Measurements from ENCODE around the gene SLK.

The SLK gene

DNA sequence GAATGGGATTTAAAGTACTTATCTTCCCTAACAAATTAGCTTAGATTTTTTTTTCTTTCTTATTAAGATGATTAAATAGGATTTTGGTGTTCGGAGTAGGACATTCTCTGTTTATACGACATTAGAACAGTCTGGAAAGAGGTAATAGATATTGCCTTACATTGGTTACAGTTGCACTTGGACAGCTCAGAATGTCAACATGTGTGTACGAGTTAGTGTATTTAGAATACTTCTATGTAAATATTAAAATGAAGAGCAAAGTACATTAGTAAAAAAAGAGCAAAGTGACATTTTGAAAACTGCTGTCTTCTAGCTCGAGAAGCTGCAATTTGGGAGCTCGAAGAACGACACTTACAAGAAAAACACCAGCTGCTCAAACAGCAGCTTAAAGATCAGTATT is 51.5 kb downstream of the SLK start:
- DNase-seq: no peak
- H3K27ac ChIP-seq: no peak overlapping the region
- TF ChIP-seq, protein P1, sequence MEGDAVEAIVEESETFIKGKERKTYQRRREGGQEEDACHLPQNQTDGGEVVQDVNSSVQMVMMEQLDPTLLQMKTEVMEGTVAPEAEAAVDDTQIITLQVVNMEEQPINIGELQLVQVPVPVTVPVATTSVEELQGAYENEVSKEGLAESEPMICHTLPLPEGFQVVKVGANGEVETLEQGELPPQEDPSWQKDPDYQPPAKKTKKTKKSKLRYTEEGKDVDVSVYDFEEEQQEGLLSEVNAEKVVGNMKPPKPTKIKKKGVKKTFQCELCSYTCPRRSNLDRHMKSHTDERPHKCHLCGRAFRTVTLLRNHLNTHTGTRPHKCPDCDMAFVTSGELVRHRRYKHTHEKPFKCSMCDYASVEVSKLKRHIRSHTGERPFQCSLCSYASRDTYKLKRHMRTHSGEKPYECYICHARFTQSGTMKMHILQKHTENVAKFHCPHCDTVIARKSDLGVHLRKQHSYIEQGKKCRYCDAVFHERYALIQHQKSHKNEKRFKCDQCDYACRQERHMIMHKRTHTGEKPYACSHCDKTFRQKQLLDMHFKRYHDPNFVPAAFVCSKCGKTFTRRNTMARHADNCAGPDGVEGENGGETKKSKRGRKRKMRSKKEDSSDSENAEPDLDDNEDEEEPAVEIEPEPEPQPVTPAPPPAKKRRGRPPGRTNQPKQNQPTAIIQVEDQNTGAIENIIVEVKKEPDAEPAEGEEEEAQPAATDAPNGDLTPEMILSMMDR (IDR thresholded peaks at IDR 0.05): no peak
- peaks cover 55 to 73% (median 57%) of the 10 kb centered on the region in 3 donors for H3K36me3 ChIP-seq
- H3K9me3 ChIP-seq: no peaks in the 10 kb centered on the region
- no peak overlapping the region for H3K4me3 ChIP-seq
- H3K4me1 ChIP-seq: no peaks in the 10 kb centered on the region
- H3K27me3 ChIP-seq: no peaks in the 10 kb centered on the region
- intact Hi-C loops (cut with DNase I; ENCODE audit: low total_unique reads): no loop called here

DNA sequence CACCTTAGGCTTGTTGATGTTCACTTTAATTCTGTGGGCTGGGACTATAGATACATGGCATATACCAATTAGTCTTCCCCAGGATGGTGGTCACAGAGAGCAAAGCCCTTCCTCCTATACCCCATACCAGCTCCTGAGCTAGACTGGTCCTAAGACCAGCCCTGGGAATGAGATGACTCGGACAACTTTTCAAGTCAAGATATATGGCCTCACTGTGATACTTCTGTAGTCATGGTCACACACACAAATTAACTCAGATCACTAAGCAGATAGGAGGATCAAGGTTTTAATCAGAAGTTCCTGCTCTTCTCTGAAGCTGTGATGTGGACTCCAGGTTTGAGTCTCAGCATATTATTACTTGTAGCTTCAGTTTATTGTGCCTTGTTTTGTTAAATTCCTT is 53.1 kb downstream of the SLK start:
- no peak for DNase-seq
- Histone ChIP-seq H3K36me3 (peaks cover 70 to 83% (median 72%) of the 10 kb centered on the region in 3 donors), H3K4me1 (no peaks in the 10 kb centered on the region), H3K4me3 (no peak overlapping the region), H3K27ac (no peak overlapping the region), H3K9me3 (no peaks in the 10 kb centered on the region), H3K27me3 (no peaks in the 10 kb centered on the region)
- TF ChIP-seq, protein P1 (IDR thresholded peaks at IDR 0.05): no peak
- intact Hi-C loops (cut with DNase I; ENCODE audit: low total_unique reads): no loop called here

DNA sequence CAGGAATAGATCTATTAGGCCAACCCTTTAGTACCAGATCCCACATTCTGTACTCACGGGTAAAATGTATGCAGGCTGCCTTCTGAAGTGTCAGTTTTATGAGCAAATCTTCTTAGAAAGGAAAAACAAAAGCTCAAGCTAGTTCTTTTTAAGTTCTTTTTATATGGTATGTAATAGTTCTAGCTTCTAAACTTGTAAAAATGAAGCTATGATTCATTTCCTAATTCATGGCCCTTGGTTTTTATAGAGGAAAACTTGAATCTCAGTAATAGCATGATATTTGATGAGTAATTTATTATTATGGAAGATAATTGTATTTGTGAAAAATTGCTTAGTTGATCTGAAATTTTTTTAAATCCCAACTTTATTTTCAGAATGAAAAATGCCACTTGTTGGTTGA is 54.3 kb downstream of the SLK start:
- no peaks in the 10 kb centered on the region for H3K9me3 ChIP-seq
- no peak for DNase-seq
- no peaks in the 10 kb centered on the region for H3K27me3 ChIP-seq
- no peaks in the 10 kb centered on the region for H3K4me1 ChIP-seq
- TF ChIP-seq, protein P1 (IDR thresholded peaks at IDR 0.05): no peak
- intact Hi-C loops (cut with DNase I; ENCODE audit: low total_unique reads): no loop called here
- no peak overlapping the region for H3K4me3 ChIP-seq
- no peak overlapping the region for H3K27ac ChIP-seq
- peaks cover 75 to 95% (median 78%) of the 10 kb centered on the region in 3 donors for H3K36me3 ChIP-seq

DNA sequence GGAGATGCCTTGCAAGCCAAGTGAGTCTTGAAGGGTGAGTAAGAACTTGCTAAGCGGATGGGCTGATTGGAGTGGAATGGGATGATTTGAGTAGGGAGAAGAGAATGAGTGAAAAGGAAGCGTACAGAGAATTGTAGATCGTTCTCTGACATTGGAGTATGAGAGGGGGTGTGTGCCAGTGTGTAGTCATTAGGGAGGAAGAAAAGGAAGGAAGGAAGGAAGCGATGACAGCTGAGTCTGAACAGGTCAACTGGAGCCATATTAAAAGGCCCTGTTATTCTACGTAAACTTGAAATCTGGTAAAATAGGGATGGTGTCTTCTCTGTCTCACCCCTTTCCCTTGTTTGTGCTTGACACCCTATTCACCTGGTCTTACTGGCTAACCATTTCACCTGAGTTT is 55.1 kb downstream of the SLK start:
- H3K36me3 ChIP-seq: peaks cover 75 to 90% (median 82%) of the 10 kb centered on the region in 3 donors
- no peaks in the 10 kb centered on the region for H3K27me3 ChIP-seq
- no peak overlapping the region for H3K4me3 ChIP-seq
- H3K27ac ChIP-seq: no peak overlapping the region
- intact Hi-C loops (cut with DNase I; ENCODE audit: low total_unique reads): no loop called here
- no peaks in the 10 kb centered on the region for H3K9me3 ChIP-seq
- TF ChIP-seq, protein P1 (IDR thresholded peaks at IDR 0.05): no peak
- no peaks in the 10 kb centered on the region for H3K4me1 ChIP-seq
- DNase-seq: no peak

DNA sequence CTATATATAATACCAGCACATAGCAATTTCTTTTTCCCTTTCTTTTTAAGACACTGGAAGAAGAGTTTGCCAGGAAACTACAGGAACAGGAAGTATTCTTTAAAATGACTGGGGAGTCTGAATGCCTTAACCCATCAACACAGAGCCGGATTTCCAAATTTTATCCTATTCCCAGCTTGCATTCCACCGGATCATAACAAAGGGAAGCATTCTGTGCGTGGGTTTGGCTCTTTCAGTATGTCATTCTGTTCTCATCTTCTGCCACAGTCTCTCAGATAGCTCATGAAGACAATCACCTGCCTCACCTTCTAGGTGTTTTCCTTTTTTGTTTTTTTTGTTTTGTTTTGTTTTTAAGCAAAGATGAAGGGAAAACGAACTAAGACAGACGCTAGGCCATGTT is 58.6 kb downstream of the SLK start:
- Histone ChIP-seq H3K36me3 (peaks cover 55 to 85% (median 76%) of the 10 kb centered on the region in 3 donors), H3K4me3 (no peak overlapping the region), H3K27ac (no peak overlapping the region), H3K4me1 (no peaks in the 10 kb centered on the region), H3K27me3 (no peaks in the 10 kb centered on the region), H3K9me3 (no peaks in the 10 kb centered on the region)
- DNase-seq: no peak
- intact Hi-C loops (cut with DNase I; ENCODE audit: low total_unique reads): no loop called here
- TF ChIP-seq, protein P1 (IDR thresholded peaks at IDR 0.05): no peak

DNA sequence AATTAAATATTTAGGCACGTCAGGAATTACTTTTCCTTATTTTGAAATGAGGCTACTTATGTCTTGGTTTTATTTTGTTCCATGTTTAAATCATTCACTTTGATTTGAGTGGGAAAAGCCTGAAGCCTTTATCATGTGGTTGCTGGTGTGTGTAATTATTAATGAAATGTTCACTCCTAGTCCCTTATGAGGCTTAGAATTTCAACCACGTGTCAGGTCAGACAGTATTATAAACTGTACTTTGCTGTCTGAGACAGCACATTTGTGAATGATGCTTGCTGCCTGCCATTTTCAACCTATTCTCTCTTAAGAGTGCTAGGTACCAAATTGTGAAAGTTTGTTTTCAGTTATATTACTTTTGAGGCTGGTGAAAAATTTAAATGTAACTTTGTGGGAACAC is 59.8 kb downstream of the SLK start:
- peaks cover 42 to 81% (median 63%) of the 10 kb centered on the region in 3 donors for H3K36me3 ChIP-seq
- intact Hi-C loops (cut with DNase I; ENCODE audit: low total_unique reads): no loop called here
- no peaks in the 10 kb centered on the region for H3K9me3 ChIP-seq
- no peak overlapping the region for H3K27ac ChIP-seq
- H3K4me3 ChIP-seq: no peak overlapping the region
- TF ChIP-seq, protein P1 (IDR thresholded peaks at IDR 0.05): no peak
- H3K4me1 ChIP-seq: no peaks in the 10 kb centered on the region
- no peaks in the 10 kb centered on the region for H3K27me3 ChIP-seq
- no peak for DNase-seq
